K562 (cell line): ENCODE measurements around the gene DIRAS3.

Source experiments
- ARID4B ChIP-seq: sonication (generic); formaldehyde crosslinking; IDR thresholded peaks from 2 replicates; pipeline ENCODE4 v1.8.0; 2022; ENCODE audit warnings: mild to moderate bottlenecking, missing genetic modification reagents
- CTCF ChIP-seq, 3 experiments: IDR thresholded peaks in 2 of 3; conservative IDR thresholded peaks in 1 of 3; 2 replicates each; pipeline ENCODE4 v1.5.1; 2011 to 2012; ENCODE audit warnings: low read length in 3 of 3, mild to moderate bottlenecking in 3 of 3, control low read depth in 2 of 3, improper control_type of control experiment in 1 of 3, inconsistent platforms in 1 of 3, low read depth in 1 of 3, mixed read lengths in 1 of 3, moderate library complexity in 1 of 3; ENCODE audit not compliant: insufficient read depth in 2 of 3
- EZH2 ChIP-seq: IDR thresholded peaks from 2 replicates; pipeline ENCODE4 v1.6.1; 2012; ENCODE audit warnings: low read depth, mild to moderate bottlenecking, inconsistent platforms, low read length, borderline replicate concordance
- FOXJ2 ChIP-seq: fragments of 200-800 bp; sonication (Bioruptor generic); IDR thresholded peaks from 2 replicates; pipeline ENCODE4 v1.6.1; 2016; ENCODE audit warnings: missing genetic modification characterization, missing compliant biosample characterization
- FOXK2 ChIP-seq, 2 experiments: fragments of 450-650 bp; IDR thresholded peaks in 1 of 2; conservative IDR thresholded peaks in 1 of 2; 2 replicates each; pipeline ENCODE4 v1.6.1; 2016; ENCODE audit warnings: low read depth in 2 of 2, mild to moderate bottlenecking in 1 of 2
- KLF13 ChIP-seq: fragments of 450-650 bp; IDR thresholded peaks from 2 replicates; pipeline ENCODE4 v1.6.1; 2016; ENCODE audit warnings: missing genetic modification characterization, low read depth, mild to moderate bottlenecking, missing compliant biosample characterization, moderate library complexity, borderline replicate concordance
- RAD51 ChIP-seq: fragments of 450-650 bp; IDR thresholded peaks from 2 replicates; pipeline ENCODE4 v1.7.1; 2016; ENCODE audit warnings: low read depth, mild to moderate bottlenecking, borderline replicate concordance
- REST ChIP-seq, 2 experiments: fragments of 450-650 bp; formaldehyde crosslinking in 1 of 2; IDR thresholded peaks; 2 replicates each; pipeline versions ENCODE4 v1.4.0 to v1.6.1; 2014 to 2020; ENCODE audit warnings: mild to moderate bottlenecking in 2 of 2, borderline replicate concordance in 1 of 2, low read depth in 1 of 2
- SIN3A ChIP-seq, 2 experiments: fragments of 150-350 bp in 1 of 2; IDR thresholded peaks; 2 replicates each; pipeline ENCODE4 v1.6.1; 2011 to 2016; ENCODE audit warnings: borderline replicate concordance in 2 of 2, low read depth in 2 of 2, low read length in 2 of 2, mild to moderate bottlenecking in 2 of 2, moderate library complexity in 2 of 2; ENCODE audit not compliant: control insufficient read depth in 1 of 2
- SMARCA5 ChIP-seq: fragments of 450-650 bp; IDR thresholded peaks from 2 replicates; pipeline ENCODE4 v1.6.1; 2016
- SOX6 ChIP-seq: fragments of 450-650 bp; IDR thresholded peaks from 2 replicates; pipeline ENCODE4 v1.6.1; 2014; ENCODE audit warnings: mild to moderate bottlenecking
- ZBTB33 ChIP-seq: sonication (generic); formaldehyde crosslinking; IDR thresholded peaks from 2 replicates; pipeline ENCODE4 v1.8.1; 2023; ENCODE audit warnings: mild to moderate bottlenecking, missing genetic modification reagents
- ZNF395 ChIP-seq: fragments of 200-800 bp; sonication (Bioruptor generic); IDR thresholded peaks from 2 replicates; pipeline ENCODE4 v1.6.1; 2017; ENCODE audit warnings: missing genetic modification characterization, missing compliant biosample characterization

GRCh38 chr1:68074472-68074871 is 24.0 kb upstream of the DIRAS3 start:
- TF ChIP-seq ZBTB33, result no peak
- no peak for TF ChIP-seq KLF13 (tag)
- no peak for TF ChIP-seq ARID4B (CRISPR knock-in tag)
- TF ChIP-seq CTCF (IDR thresholded peaks at IDR 0.05 in 2 of 3, conservative IDR thresholded peaks at IDR 0.05 in 1 of 3; ENCODE audit: insufficient read depth in 2 of 3, low read depth in 1 of 3, low read length in 3 of 3), result no peak
- TF ChIP-seq EZH2, result no peak
- TF ChIP-seq FOXK2 (conservative IDR thresholded peaks at IDR 0.05 in 1 of 2, IDR thresholded peaks at IDR 0.05 in 1 of 2; ENCODE audit: low read depth in 2 of 2), result no peak
- no peak for TF ChIP-seq ZNF395 (CRISPR knock-in tag)
- no peak for TF ChIP-seq SMARCA5
- TF ChIP-seq FOXJ2 (tag), result no peak
- TF ChIP-seq RAD51, result no peak
- no peak for TF ChIP-seq SIN3A (IDR thresholded peaks at IDR 0.05; ENCODE audit: borderline replicate concordance in 2 of 2, control insufficient read depth in 1 of 2, low read depth in 2 of 2, low read length in 2 of 2)
- no peak for TF ChIP-seq REST (IDR thresholded peaks at IDR 0.05; ENCODE audit: borderline replicate concordance)
- TF ChIP-seq REST (CRISPR knock-in tag; IDR thresholded peaks at IDR 0.05; ENCODE audit: low read depth), result no peak
- no peak for TF ChIP-seq SOX6
